ENCODE results near the gene TRIM29.
A peak's percentile ranks its signal among the peaks of the same experiment; 100 is the strongest.

The TRIM29 gene

DNA sequence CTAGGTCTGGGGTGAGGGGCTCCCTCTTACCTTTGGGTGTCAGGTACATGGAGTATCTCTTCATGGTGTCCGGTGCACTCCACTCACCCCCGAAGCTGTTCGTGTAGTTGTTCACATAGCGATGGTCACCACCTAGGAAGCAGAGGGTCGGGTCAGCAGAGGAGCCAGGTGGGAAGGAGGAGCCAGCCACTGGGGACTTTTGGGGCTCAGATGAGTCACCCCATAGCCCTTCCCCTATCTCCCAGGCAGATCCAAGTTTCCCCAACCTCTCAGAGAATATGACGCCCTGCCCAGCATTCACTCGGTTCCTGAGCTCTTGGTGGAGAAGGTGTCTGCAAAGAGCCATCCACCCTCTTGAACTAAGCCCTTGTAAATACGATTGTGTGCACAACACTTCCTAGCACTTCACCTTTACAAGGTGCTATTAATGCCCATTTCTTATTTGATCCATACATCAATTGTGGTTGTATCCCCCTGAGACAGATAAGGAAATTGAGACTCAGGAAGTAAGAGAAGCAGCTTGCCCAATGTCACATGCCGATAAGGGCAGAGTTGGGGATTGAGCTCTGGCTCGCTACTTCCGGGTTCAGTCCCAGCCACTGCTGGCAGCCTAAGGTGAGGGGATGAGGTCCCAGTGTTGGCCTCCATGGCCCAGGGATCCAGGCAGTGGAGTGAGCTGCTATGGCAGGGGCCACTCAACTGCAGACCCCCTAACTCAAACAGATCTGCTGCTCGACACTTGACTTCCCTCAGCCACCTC lies 14.8 kb downstream of the TRIM29 start:
- DNase-seq (no peak), ATAC-seq (no peak)

DNA sequence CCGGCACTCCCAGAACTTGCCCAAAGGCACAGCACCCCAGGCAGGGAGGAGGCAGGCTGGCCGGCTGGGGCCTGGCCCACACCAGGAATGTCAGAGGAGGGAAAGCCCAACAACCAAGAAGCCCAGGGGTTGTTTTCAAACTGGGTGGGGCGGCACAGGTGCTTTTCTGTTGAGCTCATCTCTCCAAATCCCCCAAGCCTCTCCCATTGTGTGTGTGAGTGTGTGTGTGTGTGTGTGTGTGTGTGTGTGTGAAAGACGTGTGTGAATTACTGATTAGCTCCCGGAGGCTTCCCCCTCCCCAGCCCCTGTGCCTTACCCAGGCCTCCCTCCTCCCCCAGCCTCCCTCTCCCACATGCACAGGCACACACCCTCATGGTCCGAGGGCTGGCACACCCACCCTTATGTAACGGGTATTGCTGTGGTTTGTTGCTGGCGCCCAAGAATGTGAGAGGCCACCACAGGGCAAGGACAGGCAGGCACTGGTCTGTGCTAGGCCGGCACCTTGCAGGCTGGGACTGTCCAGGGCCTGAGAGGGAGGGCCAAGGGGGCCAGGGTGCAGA lies 15.9 kb downstream of the TRIM29 start:
- ATAC-seq = no peak
- no peak for DNase-seq

DNA sequence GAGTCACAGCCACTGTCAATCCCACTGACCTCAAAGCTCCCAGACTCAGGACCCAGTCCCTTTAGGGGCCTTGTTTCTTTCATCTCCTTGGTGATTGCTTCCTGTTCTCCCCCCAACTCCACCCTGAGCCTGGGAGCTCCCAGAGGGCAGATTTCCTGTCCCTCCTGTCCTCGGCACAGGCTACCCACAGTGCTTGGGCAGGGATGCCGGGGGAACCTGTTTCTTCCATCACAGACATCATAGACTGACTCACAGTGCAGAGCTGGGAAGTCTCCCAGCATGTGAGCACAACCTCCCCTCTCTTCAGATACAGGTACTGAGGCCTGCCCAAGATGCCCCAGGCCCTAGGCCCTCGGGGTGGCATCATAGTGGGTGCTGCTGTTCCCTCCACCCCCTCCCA lies 16.6 kb downstream of the TRIM29 start:
- no peak for ATAC-seq
- DNase-seq = no peak

DNA sequence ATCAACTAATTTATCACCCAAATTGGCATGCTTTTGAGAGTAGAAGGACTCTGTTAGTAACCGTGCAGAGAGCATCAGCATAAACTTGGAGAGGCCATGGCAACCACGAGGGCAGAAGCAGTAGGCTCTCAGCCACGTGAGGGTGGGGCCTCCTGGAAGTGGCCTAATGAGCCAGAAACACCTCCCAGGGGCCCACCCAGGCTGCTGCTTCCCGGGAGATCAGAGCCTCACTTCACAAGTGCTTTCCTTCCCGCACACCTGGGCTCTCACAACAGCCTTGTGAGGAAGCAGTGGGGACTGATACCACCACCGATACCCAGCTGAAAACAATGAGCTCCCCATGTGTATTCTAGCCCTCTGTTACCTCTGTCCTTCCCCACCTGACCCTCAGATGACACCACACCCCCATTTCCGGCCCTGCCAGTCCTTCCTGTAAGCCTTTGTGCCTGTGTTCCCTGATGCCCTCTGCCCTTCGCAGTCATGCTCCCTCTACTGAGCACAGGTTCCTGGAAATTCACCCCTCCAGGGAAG lies 17.0 kb downstream of the TRIM29 start:
- ATAC-seq (no peak), DNase-seq (no peak)

DNA sequence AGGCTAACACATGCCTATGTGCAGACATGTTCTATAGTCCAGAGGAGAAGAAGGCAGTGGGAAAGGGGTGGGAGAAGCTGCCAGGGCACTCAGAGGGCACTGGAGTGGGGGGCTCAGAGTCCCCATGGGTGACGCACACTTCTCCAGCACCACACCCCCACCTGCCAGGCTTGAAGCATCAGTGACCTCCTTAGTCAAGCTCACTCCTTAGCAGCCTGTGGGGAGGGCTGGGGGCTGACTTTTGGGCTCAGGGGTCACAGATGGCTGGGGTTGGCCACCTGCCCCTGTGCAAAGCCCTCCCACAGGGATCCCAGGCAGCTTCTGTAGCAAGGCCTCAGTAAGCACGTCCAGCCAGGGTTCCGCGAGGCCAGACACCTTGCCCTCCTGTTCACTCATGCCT lies 18.8 kb downstream of the TRIM29 start:
- ATAC-seq (no peak), DNase-seq (no peak)

DNA sequence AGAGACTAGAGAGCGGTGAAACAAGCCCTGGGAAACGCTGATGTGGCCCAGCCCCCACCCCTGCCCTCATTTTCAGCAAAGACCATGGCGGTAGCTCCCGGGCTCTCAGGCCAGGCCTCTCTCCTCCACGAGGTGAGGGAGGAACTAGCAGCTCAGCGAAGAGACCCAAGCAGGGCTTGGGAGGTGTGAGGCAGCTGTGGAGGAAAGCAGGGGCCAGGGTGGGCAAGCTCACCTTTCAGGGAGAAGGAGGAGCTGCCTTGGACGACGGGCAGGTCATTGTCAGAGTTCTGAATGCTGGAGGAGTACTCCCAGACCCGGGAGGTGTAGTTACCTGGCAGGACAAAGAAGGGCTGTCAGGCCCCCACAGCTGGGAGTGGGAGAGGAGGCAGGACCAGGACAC lies 19.9 kb downstream of the TRIM29 start:
- ATAC-seq (no peak), DNase-seq (no peak)

DNA sequence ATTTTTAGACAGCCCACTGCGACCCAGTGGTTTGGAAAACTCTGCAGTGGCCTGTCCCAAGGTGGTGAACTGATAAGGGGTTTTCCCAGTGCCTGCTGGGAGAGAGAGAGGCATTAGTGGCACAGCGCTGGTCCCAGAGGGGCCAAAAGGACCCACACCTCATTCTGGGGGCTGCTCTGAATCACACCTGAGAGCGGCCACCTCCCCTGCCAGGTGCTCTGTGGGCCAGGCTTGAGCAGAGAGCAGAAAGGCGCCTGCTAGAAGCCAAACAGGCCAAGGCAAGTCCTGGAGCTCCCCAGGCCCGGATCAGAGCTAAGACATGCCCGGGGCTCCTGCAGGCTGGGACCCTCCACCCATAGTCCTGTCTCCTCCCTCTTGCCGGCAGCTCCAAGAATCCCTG lies 20.9 kb downstream of the TRIM29 start:
- no peak for ATAC-seq
- no peak for DNase-seq

DNA sequence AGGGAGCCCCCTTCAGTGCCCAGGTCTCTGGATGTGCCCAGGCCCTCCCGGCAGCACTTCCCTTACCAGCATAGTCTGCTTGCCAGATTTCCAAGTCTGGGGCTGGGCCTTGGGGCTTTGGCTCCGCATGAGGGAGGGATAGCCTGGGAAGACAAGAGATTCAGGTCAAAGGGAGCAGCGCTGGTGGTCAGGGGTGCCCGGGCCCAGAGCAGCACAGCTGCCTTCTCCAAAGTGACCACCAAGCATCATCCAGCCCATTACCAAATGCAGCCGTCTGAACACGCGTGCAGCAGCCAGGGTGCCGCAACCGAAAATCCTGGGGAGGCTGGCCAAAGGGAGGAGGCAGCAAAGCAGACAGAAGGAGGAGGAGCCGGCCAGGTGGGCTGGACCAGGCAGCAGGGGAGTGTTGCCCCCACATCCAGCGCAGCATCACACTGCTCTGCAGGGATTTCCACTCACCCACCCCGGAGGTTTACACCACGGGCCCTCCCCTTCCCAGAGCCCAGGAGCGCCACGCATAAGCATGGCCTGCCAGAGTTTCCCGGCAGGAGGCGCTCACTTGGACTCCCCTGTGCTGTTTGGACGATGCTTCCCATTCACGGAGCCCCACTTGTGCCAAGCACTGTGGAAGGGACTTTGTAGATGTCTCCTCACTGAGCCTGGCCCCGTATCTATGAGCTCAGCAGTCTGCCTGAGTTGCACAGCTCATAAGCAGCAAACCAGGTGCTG lies 22.5 kb downstream of the TRIM29 start:
- ATAC-seq (no peak), DNase-seq (no peak)

DNA sequence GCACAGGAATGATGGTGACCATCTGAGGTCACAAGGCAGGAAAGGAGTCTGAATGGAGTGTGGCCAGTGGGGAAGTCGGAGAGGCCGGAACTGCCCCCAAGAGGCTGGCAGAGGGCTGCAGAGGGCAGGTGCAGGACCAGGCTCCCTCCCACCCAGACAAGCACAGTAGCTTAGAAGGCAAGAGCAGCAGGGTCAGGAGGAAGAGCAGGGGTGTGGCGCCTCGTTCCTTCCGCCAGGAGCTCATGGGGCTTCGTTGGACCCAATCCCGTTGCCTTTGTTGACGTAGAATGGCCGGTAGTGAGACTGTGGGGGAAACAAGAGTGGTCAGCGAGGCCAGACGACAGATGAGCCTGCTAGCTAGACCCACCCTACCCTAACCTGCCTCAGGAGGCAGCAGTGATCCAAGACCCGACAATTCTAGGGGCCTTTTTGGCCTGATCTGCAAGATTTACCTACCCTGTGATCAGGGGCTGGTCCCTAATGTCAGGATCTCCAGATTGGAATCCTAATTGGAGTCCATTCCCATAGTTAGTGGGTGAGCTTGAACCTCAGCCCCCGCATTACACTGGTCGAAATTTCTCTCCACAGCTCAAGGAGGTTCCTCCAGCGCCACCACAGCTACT lies 25.6 kb downstream of the TRIM29 start:
- no peak for ATAC-seq

DNA sequence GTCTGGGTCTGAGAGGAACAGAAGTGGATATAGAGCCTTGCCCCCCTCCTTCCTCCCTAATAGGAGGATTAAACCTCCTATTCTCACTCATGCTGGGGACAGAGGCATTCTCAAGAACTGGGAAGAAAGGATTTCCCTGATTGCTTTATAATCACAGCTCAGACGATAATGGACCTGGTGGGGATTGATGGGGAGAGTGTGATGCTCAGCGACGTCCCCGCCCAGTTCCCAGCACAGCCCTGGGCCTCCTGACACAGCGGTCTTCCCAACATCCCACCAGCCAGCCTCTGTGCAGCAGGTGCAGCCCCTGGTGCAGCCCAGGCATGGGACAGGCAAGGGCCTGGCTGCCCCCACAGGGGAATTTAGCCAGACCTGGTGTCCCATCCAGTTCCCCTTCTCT lies 28.4 kb downstream of the TRIM29 start:
- no peak for DNase-seq
- ATAC-seq = no peak

More for the DNA sequence above, 25.6 kb downstream of the TRIM29 start:
- DNase-seq = no peak

DNA sequence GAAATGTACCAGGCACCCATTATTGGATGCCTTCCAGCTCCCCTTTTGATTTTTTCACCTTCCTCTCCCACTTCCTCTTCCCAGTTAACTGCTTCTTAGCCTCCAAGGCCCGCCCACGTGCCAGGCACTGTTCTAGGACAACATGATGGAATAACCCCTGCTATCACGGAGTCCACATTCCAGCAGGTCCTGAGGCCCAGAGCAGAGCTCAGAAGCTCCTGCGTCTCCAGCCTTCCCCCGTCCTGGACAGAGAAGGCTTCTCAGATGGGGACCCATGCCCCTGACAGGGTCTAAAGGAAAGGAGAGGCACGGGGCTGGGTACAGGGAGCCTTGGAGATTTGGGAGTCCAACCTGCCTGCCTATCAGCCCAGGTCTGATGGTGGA lies 29.1 kb downstream of the TRIM29 start:
- no peak for DNase-seq
- no peak for ATAC-seq

DNA sequence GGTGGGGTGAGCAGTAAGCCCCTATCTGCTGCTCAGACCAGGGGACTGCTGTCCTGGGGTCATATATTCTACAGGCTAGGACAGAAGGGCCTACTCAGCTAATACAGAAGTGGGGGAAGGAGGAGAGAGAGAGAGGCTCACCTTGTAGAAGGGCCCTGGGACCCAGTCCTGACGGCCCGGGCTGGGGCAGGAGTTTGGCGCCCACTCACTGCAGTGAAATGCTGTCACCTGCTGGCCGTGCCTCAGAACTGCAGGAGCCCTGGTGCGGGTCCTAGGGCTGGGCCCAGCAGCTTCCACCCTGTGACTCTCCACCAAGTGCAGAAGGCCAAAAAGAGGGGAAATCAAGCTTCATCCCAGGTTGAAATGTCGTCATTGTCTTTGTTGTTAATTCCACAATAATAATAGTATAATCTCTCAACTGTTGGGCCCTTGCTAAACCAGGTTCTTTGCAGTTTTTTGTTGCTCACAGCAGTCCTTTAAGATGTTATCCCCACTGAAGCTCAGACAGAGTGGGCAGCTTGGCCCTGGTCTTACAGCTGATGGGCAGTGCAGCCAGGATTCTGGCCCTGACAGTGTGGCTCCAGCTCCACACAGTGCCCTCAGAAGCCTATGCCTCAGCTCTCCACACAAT lies 29.6 kb downstream of the TRIM29 start:
- peak; percentile 44 for ATAC-seq
- DNase-seq = peak; percentile 74

DNA sequence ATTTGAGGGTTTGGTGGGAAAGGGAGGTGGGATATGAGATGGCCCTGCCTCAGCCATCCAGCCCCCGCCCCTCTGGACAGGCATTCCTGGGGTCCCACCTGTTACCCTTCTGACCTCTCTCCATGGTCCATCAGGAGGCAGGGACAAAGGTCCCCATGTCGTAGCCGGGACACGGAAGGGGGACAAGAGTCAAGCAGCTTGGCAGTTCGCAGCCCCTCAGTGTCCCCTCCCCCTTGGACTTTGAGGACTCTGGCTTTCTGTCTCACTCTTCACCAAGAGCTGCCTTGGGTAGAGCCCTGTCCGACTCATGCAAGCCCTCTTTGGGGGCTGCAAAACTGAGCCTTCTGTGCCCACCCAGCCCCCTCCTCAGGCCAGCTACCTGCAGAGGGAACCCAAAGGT lies 30.2 kb downstream of the TRIM29 start:
- ATAC-seq (no peak), DNase-seq (no peak)

DNA sequence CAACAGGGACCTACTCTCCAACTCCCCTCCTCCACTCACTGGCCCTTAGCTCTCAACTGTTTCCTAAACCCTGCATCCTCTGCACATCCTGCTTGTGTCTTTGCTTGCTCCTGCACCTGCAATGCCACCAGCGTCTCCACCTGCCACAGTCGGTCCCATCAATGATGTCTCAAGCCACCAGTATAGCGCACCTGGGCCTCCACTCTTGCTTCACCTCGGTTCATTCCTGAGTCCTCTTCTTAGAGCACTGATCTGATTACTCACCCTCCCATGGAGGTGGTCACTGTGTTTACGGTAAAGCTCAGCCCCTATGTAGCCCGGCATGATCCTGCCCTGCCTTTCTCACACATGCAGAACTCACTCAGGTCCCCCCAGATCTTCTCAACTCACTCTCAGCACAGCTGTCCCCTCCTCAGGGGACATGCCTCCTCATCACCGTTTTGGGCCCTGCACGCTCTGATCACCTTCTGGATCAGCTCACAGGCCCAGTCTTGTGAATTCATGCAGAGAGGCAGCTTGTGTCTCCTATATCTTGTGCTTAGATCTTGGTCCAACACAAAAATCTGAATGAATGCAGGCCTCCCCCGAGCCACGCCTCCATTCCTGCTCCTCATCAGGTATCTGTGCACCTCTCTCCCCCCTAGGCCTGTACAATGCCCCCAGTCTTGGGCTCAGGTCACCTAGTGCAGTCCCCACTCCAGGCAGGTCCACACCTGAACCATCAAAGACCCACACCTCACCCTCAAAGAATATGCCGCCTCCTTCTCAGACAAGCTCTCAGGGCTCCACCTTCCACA lies 31.4 kb downstream of the TRIM29 start:
- ATAC-seq = no peak
- no peak for DNase-seq

DNA sequence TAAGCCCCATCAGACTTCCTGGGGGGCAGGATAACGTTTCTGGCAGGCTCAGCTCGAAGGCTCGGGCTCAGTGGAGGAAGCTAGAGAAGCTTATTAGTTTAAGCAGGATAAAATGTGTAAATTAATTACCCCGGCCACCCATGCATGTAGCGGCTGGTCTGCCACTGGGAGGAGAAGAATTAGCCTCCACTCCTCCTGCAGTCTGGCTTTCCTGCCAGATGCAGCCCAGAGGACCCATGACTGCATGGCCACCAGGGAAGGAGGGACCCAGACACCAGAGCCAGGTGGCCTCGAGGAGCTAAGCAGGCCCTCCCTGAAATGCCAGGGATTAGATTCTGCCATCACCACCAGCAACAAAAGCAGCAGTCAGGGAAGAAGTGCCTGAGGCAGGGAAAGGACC lies 32.3 kb downstream of the TRIM29 start:
- no peak for DNase-seq
- ATAC-seq = no peak

DNA sequence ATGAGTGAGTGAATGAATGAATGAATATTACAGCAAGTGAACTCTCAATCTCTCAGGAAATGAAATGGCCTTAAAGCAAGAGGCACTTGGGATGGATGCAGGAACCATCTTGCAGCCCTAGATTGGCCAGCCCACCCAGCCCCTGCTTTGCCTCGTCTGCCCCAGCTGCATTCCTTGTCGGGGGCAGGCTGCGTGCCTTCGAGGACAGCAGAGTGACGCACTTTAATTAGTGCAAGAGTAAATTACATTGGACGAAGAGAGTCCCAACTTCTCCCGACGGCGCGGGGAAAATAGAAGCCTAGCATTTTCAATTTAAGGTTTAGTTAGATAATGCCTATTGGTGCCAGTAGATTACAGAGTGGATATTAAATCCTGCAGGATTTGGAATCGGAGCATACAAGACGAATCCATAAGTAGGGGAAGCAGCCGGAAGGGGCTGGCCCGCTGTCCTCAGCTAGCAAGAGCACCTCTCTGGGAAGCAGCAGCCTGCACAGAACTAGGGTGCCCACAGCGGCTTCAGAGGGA lies 33.8 kb downstream of the TRIM29 start:
- DNase-seq (no peak), ATAC-seq (no peak)

DNA sequence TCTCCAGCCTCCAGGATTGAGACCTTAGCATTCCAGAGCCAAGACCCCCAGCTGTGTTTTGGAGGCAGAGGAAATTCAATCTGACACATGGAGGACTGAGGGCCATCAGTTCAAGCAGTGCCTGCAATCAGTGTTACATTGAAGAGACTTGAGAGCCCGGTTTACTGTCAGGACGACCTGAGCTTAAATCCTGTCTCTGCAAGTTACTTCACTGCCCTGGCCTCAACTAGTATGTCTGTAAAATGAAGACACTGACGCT lies 35.1 kb downstream of the TRIM29 start:
- DNase-seq (no peak), ATAC-seq (no peak)

DNA sequence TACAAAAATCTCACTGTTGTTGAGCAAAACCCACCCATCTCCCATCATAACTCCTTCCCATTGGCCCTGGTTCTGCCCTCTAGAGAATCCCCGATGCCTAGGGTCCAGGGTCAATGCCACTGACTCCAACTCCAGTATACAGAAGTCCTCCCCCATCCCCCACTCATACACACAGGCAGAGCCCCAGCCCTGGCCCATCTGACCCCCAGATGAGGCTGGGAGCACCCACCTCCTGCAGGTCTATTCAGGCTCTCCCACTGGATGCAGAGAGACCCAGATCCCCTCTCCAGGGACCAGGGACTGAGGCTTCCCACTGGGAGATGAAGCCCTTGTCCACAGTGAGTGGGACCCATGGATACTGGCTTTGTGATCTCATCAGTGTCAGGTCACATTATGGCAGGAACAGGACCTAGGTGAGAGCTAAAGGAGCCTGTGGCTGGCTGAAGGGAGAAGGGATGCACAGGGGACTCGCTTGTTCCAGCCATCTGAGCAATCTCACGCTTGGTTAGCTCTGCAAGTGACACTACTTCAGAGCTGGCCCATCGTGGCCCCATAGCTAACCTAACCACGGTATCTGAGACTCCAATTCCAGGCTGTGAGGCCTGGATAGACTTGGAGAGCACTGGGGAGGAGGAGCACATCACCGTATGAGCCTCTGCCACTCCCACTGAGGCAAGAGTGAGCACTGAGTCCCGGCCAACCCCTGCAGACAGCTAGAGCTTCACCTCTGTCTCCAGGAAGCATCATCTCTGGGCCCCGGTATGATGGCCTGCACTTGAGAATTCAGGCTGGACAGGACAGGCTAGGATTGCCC lies 35.7 kb downstream of the TRIM29 start:
- DNase-seq (no peak), ATAC-seq (no peak)

DNA sequence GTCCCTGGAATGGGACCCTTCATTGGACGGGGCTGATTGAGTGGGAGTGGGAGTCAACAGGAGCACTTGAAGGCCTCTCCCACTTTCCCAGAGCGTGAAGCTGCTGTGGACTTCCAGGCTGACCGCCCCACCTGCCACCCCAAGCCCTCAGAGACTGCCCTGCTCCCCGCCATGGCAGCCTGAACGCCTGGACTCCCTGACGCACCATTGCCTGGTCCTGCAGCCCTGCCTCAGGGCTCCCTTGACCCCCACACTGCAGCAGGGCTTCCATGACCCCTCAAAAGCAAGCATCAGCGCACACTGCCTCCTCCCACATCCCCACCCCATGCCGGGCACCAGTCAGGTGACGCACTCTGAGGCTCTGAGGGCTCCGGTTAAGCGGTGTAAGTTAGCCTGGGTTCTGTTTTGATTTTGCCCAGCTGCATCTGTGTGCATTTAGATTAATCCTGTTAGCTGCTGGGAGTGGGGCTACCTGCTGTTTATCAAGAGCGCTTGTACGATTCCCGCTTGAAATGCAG lies 39.4 kb downstream of the TRIM29 start:
- no peak for ATAC-seq
- no peak for DNase-seq

DNA sequence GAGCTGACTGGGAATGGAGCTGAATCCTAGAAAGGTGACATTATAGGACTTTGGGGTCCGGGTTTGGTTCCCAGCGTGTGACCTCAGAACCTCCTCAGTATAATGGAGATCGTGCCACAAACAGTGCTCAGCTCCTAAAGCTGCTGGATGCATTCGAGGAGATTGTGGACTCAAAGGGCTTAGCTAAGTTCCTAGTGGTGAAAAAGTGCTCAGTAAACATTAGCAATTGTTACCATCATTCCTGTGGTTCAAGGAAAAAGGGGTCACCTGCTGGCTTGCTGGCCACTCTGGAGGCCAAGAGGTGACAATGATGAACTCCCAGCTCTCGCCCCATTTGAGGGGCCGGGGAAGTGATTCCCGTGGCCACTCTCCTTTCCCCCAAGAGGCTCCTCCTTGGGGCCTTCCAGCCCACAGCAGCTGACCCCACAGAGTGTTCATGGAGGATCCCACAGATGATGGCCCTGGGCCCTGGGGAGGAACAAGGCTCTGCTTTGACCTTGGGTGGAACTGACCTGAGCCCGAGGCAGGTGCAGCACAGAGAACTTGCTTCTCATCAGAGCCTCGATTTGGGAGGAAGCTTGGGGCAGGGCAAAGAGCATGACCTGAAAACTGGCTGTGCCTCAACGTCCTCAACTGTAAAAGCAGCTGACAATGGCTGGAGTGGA lies 40.1 kb downstream of the TRIM29 start:
- DNase-seq (no peak), ATAC-seq (no peak)

Data from stimulated activated naive CD8-positive, alpha-beta T cell treated with anti-CD3 and anti-CD28 coated beads, Interleukin-15, Interleukin-2, amounts not matched to agents 100 U/mL and 50 U/mL, for 24 hours (primary cell).